GM12874 (cell line): ENCODE data around the gene TSPO.

Experiments
- TF ChIP-seq, protein P1 (sequence below): IDR thresholded peaks from 2 replicates; pipeline ENCODE4 v1.5.1; 2011; ENCODE audit warnings: low read depth, mild to moderate bottlenecking, control low read depth, low read length, moderate library complexity; ENCODE audit not compliant: insufficient read depth

TSPO gene

DNA sequence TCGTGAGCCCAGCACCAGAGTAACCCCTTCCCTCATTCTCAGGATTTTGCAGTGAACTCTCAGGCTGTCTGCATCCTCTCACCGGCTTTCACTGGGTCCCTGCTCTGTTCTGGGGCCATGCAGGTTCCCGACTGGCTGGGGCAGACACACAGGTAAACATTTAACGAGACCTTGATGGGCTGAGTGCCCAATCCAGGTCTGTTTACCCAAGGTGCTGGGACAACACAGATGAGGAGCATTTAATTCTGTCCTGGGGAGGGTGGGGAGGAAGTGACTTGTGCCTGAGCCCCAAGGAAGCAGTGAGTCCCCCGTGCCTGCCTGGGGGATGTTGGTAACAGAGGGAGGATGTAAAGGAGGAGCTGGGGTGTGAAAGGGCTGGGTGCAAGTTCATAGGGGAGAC is 36.4 kb upstream of the TSPO start:
- TF ChIP-seq, protein P1, sequence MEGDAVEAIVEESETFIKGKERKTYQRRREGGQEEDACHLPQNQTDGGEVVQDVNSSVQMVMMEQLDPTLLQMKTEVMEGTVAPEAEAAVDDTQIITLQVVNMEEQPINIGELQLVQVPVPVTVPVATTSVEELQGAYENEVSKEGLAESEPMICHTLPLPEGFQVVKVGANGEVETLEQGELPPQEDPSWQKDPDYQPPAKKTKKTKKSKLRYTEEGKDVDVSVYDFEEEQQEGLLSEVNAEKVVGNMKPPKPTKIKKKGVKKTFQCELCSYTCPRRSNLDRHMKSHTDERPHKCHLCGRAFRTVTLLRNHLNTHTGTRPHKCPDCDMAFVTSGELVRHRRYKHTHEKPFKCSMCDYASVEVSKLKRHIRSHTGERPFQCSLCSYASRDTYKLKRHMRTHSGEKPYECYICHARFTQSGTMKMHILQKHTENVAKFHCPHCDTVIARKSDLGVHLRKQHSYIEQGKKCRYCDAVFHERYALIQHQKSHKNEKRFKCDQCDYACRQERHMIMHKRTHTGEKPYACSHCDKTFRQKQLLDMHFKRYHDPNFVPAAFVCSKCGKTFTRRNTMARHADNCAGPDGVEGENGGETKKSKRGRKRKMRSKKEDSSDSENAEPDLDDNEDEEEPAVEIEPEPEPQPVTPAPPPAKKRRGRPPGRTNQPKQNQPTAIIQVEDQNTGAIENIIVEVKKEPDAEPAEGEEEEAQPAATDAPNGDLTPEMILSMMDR: no peak

GRCh38 chr22:43116932-43117331 is 34.4 kb upstream of the TSPO start:
- TF ChIP-seq, protein P1: no peak

GRCh38 chr22:43118024-43118849 is 33.1 kb upstream of the TSPO start:
- TF ChIP-seq, protein P1: no peak

DNA sequence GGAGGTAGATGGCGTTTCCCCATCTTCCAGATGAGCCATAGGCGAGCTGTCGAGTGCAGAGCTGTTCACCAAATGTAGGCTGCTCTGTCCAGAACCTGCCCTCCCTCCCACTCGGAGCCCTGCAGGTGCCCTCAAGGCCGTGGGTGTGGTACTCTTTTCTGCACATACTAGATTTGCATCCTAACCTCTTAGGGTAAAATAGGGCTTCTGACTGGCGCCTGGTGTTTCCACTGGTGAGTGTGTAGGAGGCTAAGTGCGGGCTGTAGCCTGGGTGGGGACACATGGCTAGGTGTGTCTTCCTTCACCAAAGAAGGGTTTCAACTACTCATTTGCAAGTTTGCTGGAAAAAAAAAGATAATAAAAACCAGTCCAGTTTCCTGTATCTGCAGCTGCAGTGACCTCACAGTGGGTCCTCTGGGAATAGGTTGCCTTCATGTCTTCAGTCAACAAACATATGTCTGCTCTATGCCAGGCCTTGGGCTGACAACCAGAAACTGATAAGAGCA is 32.4 kb upstream of the TSPO start:
- TF ChIP-seq, protein P1: no peak

DNA sequence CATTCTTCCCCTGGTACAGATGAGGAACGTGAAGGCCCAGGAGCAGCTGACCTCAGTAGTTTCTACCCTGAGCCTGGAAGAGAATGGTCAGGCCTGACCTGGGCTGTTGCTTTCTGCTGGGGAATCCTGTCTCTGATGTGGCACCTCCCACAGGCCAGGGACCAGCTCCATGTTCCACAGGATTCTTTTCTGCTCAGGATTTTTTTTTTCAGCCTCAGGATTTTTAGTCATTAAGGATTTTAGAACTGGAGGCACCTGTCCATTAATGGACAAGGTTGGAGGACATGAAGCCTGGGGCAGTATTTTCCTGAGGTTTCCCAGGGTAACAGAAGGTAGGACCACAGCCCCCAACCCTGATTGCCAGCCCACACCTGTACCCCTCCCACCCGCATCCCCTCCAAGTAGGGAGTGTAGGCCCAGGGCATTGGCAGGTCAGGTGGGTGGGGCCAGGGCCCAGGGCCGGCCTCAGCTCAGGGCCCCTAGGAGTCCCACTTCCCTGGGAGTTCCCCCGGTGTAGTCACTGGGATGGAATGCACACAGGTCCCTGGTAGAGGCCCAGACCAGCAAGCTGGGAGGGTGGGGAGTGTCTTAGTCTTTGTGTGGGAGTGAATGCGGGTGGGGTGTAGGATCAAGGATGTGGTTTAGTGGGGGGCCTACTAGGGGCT is 24.7 kb upstream of the TSPO start:
- TF ChIP-seq, protein P1: no peak

DNA sequence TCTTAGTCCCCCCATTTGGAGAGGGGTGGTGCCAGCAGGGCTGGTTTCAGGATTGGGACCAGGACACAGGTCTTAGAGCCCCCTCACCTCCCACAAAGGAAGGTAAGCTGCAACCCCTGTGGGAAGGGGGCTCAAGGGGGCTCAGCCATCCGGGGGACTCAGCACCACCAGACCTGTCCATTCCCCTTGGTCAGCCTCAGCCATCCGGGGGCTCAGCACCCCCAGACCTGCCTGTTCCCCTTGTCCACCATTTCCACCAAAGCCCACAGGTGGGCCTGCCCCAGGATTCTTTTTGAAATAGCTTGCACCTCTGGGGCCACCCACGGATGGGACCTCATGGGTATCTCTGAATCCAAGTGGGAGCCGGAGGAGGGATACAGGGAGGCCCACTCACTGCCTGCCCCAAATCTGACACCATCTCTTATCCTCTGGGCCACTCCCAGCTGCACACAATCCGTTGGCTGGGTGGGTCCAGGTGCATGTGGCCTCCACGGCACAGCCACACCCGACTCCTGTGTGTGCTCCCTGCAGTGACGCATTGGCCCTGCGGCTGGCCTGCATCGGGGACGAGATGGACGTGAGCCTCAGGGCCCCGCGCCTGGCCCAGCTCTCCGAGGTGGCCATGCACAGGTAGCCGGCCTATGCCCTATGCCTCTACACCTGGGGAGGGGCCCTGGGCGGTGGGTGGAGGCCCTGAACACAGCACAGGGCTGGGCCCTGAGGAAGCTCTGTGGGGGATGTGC is 24.0 kb upstream of the TSPO start:
- TF ChIP-seq, protein P1: no peak

DNA sequence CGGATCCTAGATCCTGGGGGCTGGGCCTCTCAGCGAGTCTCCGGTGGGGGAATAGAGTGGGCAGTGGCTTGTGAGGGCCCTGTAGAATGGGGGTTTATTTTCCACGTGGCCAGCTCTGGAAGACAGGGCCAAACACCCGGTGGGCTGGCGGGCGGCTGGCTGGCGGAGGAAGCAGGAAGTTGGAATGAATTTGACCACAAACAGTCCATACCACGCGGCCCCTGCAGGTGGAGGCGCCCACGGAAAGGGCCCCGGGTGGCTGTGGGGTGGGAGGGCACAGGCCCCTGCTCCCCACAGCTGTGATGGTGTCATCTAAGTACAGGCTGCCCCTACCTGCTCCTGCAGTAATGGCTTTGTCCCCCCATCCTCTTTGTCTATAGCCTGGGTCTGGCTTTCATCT is 23.2 kb upstream of the TSPO start:
- TF ChIP-seq, protein P1: no peak
